GM21360 (cell line): Measurements from ENCODE around the gene USP47.
A peak's percentile ranks its signal among the peaks of the same experiment; 100 is the strongest.
"Not testable (repeated sequence)": the region's sequence is repeated elsewhere in the genome, so short reads cannot be mapped to it uniquely, and the experiment has no call there.

ENCODE experiments used
- ATAC-seq: cut with Tn5 transposase; IDR thresholded peaks from one replicate; pipeline ENCODE4 v1.9.1; 2021; ENCODE audit warnings: mild to moderate bottlenecking, moderate library complexity; ENCODE audit not compliant: unreplicated experiment

The USP47 gene

DNA sequence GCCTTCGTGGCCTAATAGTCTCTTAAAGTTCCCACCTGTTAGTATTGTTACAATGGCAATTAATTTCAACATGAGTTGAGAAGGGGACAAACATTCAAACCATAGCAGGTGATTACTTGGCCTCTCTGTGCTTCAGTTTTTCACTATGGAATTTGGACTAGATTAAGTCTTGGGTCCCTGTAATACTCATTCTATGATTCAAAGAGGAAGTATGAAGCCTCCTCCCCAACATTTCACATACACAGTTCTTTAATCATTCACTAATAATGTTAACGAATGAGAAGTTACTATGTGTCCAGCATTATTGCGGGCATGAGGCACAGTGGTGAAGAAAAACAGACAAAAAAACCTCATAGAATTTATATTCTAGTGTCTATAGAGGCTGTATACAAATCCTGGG lies 19.9 kb upstream of the USP47 start:
- ATAC-seq, result no peak

DNA sequence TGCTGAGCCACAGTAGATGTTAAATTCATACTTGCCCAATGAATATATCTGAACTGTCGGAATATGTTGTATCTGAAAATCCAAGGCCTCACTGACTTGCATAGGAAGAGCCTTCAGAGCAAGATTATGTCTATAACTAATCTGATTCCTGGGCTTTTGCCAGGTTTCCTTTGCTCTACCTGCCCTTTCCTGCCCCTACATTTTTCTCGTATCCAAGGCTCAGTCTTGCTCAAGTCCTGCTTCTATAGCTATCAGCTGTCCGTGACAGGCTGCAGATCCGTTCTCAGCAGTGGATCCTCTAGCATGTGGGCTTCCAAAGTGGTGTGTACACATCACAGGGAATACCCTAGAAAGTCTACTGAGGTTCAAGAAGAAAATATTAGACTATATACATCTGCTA lies 18.8 kb upstream of the USP47 start:
- ATAC-seq, result no peak

DNA sequence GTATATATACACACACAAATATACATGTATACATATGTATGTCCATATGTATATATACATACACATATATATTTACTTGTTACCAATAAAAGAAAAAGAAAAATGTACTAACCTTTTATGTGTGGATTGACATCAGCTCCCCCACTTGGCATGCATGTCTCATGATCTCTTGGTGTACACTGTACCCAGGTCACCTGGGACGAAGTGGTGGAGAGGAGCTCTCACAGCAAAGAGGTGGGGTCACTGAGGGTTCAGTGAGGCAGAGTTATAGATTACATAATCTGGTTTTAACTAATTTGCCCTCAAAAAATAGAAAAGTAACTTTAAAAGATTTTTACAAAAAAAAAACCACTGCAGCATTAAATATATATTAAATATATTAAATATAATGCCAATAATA lies 15.5 kb upstream of the USP47 start:
- no peak for ATAC-seq

DNA sequence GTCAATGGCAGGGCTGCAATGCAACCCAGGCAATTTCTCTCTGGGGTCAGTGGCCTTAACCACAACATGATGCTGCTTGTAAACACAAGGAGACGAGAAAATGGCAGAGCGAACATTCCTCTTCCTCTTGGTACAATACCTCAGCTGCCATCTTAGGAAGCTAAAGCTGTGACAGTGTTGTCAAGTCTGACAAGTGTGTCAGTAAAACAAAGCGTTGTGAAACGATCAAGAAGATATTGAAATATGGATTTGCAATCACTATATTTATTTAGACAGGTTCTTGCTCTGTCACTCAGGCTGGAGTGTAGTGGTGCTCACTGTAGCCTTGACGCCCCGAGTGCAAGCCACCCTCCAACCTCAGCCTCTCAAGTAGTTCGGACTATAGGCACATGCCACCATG lies 14.5 kb upstream of the USP47 start:
- no peak for ATAC-seq

DNA sequence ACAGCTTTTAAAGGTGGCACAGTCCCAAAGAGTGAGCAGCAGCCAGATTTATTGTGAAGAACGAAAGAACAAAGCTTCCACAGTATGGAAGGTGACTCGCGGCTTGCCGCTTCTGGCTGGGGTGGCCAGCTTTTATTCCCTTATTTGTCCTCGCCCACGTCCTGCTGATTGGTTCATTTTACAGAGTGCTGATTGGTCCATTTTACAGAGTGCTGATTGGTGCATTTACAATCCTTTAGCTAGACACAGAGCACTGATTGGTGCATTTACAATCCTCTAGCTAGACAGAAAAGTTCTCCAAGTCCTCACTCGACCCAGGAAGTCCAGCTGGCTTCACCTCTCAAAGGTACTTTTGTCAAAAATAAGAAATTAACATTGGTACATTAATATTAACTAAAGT lies 10.4 kb upstream of the USP47 start:
- ATAC-seq, result not testable (repeated sequence)

DNA sequence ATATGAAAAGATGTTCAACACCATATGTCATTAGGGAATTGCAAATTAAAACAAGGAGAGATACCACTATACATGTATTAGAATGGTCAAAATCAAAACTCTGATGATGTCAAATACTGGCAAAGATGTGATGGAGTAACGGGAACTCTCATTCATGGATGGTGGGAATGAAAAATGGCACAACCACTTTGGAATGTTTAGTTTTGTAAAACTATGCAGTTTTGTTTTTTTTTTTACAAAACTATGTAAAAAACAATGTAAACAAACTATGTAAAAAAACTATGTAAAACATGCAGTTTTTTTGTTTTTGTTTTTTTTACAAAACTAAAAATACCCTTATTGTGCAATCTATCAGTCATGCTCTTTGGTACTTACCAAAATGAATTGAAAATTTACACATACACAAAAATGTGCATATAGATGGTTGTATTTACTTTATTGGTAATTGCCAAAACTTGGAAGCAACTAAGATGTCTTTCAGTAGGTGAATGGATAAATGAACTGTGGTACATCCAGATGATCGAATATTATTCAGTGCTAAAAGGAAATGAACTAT lies 5.0 kb upstream of the USP47 start:
- ATAC-seq, result no peak

DNA sequence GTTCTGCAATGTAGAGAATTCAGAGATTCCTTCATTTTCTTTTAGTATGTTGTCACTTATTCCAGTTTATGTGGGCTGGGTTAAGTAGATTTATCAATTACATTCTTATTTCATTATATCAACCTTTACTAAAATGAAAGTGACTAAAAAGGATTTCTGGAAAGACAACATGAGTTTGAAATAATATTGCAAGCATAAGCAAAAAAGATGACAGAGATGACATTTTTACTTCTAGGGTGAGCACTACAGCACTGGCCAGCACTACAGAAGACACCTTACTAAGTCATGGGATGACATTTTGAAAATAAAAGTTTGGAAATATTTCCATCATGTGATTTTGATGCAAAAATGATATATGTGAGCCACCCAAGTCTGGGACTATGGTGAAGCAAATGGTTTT lies 2.1 kb upstream of the USP47 start:
- ATAC-seq, result no peak

DNA sequence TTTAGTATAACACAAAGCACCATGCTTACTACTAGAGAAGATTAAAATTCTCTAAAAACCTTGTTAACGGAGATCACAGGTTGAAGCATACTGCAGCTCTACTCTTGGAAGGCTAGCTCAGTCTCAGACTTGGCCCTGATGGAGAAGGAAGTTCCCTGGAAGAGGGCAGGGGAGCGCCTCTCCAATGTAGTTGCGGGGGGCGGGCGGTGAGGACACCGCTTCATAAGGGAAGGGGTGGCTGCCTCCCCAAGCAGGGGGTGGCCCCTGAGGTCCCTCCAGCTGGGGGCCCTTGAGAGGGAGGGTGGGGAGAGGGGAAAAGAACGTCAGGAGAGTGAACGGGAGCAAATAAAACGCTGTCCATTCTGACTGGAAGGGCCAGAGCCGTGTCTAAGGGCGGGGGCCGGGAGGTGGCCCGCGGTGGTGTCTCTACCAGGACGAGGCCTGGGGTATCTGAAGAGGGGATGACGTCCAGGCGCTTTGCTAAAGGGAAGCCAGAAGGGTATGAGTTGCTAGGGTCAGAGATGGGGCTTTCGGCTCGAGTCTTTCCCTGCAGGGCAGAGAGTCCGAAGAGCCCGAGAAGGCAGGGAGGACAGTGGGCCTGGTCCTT lies 553 bp upstream of the USP47 start:
- peak; percentile 19 for ATAC-seq

DNA sequence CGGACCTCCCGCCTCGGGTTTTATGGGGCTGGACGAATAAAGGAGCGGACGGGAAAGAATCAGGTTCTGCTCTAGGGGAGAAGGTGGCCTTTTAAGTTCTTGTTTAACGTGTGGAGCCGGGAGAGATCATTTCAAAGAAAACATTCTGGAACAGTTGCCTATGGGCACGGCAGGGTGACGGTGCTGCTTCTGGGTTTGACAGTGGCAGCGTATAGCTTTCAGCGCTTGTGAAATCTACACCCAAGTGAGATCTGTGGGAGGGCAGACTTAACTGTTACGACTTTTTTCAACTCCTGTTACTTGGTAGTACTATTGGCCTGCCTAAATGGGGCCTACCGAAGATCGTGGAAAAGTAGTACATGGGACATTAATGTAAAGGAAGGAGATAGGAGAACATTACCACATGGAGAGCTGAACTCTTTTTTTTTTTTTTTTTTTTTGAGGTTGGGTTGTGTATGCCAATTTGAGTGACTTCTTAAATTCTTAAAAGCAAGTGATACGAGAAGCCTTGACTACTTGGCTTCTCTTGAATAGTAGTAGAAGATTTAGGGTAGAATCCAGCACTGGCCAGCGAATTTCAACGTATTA lies 743 bp downstream of the USP47 start:
- peak; percentile 53 for ATAC-seq

DNA sequence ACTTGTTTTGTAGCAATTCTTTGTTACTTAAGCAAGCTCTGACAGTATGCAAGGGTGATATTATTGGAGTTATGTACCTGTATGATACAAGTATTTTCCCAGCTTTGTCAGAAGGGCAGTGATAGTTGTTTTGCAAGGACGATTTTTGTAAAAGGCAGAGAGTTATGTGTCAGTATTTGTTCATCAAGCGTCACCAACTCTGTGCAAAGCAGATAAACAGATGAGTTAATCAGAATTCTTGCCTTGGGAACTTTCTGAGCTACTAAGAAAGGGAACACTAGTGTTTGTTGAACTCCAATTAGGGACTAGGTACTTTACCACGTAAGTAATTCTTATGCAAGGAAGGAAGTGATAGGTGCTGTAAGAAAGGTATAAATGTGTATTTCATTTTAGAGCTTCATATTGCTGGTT lies 1.4 kb downstream of the USP47 start:
- no peak for ATAC-seq

DNA sequence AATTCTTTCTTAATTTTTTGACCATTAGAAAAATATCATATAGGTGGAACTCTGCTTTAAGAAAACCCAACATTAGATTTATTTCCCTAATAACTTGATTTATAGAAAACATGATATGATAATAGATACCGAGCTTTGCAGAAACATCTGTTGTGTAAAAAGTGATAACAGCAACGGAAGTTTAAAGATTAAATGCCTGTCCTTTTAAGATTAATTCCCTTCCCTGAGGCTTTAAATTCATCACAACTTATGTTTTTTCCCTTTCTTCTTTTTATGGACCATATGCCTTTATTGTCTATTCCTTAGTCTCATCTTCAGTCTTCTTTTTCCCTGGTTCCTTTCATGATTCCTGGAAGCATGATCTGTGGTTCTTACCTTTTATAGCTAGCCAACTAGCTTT lies 1.9 kb downstream of the USP47 start:
- no peak for ATAC-seq

DNA sequence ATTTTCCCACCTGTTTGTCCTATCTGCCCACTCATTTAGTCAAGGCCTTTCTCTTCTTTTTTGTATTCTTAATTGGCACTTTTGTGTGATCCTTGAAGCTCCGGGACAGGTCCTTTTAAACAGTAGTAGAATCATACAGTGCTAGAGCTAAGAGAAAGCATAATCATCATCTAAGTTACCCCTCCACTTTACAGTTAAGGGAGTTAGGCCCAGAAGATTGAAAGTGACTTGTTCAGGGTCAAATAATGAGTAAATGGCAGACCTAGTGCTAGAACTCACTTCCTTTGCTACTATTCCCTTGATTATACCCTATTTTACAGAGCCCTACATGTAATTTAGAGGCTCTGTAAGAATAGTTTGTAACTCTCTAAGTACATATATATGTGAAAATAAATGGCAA lies 2.5 kb downstream of the USP47 start:
- no peak for ATAC-seq

DNA sequence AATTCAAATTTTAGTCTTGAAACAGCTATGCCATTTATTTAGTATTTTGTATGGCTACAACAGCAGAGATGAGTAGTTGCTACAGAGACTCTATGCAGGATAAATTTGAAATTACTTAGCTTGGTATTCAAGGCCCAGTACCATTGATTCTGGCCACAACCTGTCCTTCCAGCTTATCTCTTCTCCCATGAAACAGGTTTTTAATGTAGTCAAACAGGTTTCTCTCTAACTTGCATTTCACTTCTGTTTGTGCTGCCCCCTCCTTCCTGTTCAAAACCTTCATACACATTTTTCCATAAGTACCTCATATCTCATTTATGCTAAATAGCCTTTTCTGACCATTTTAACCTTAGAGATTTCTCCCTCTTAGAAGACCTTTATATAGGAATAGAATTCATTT lies 3.3 kb downstream of the USP47 start:
- ATAC-seq, result no peak

DNA sequence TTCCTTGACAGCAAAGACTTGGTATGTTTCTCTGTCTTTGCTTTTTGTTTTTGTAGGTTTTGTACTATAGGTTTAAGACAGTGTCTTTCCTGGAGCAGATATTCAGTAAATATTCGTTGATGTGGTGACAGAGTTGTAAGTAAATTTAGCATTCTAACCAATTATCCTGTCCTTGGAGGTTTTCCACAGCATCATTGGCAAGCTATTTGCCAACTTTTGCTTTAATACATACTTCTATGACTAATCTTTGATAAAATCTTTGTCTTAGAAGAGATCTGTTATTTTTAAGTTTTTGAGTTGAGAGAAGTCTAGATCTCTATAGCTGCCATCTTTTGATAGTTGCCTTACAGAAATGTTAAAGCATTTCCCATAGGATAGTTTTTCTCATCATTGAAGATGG lies 3.8 kb downstream of the USP47 start:
- no peak for ATAC-seq

DNA sequence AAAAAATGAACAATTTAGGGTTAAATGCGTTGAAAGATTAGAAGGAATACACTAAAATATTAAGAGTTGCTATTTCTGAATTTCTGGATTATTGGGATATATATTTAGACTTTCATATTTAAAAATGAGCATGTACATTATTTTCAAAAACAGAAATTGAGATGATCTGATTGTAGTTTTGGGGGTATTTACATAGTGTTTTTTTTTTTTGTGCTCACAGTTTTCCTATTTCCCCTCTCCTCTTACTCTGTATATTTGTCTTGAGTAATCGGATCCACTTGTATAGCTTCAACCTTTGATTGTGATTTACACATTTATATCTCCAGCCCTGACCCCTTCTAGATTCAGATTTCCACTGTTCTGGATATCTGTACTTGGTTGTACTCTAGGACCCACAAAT lies 5.3 kb downstream of the USP47 start:
- ATAC-seq, result no peak

DNA sequence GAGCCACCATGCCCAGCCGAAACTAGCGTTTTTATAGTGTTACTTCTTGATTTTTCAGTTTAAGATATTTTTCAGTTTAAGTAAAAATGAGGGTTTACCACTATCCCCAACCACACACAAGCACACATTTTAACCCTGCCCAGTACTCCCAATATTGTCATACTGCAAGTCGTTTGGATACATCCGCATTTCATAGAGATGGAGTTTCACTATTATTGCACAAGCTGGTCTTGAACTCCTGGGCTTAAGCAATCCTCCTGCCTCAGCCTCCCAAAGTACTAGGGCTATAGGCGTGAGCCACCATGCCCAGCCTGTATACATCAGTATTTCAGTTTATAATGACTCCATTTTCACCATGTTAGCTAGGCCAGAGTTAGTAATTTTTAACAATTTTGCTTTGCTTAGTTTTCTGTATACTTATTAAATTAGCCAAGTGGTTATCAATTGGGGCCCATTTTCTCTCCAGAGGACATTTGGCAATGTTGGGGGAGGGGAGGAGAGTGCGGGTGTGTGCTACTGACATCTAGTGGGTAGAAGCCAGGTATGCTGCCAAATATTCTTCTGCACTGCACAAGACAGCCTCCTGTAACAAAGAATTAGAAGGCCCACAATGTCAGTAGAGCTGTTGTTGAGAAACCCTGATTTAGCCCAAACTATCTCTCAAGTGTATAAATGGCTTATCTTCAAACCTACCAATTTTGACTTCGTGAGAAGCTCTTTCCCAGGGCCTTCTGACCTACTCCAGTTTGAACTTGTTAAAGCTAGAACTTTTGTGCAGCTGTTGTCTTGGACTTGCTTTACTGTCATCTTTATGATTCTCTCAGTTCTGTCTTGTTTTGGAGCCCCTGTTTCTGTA lies 7.3 kb downstream of the USP47 start:
- ATAC-seq, result peak; percentile 67

DNA sequence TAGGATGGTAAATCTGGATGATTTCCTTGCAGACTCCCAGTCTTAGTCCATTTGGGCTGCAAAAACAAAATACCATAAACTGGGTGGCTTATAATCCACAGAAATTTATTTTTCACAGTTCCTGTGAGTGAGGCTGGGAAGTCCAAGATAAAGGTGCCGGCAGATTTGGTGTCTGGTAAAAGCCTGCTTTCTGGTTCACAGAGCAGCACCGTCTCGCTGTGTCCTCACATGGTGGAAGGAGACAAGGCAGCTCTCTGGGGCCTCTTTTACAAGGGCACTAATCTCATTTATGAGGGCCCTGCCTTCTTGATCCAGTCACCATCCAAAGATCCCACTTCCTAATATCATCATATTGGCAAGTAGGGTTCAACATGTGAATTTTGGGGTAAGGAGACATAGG lies 8.9 kb downstream of the USP47 start:
- no peak for ATAC-seq

DNA sequence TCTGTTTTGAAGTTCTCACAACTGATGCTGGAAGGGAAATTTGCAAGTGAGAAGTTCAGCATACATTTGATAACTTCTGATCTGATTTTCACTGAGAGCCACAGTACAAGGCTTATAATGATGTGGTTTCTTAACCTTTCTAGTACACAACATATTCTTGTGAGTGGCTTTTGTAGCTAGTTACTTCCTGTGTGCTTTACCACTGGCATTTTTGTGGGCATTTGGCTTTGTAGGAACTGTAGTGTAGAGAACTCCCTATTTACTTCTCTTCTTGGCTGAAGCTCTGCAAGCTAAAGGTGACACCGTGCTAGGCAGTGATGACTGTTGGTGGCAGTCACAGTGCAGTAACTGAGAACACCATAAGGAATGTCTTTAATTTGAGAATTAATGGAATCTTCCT lies 14.9 kb downstream of the USP47 start:
- ATAC-seq, result peak; percentile 51

DNA sequence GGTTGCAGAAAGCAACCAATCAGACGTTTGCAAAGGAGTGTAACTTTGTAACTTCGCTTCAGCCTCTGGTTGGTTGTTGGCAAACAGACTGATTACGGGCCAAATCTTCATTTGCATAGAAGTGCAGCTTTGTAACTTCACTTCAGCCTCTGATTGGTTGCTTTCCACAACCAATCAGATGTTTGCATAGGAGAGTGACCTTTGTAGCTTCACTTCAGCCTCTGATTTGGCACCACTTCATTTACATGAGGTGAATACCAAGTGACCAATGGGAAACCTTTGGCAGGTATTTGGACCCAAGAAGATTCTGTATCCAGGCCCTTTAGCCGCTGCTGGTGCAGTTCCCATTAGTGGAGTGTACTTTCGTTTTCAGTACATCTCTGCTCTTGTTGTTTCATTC lies 16.0 kb downstream of the USP47 start:
- no peak for ATAC-seq

DNA sequence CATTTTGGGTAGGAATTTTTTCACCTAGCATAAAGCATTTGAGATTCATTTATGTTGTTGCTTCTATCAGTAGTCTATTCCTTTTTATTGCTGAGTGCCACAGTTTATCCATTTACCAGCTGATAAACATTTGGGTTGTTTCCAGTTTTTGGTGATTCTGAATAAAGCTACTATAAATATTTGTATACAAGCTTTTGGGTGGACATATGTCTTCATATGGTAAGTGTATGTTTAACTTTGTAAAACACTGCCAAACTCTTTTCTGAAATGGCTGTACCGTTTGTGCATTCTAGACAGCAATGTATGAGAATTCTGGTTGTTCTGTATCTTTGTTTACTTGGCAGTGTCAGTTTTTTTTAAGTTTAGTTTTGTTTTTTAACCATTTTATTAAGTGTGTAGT lies 16.9 kb downstream of the USP47 start:
- ATAC-seq, result no peak

DNA sequence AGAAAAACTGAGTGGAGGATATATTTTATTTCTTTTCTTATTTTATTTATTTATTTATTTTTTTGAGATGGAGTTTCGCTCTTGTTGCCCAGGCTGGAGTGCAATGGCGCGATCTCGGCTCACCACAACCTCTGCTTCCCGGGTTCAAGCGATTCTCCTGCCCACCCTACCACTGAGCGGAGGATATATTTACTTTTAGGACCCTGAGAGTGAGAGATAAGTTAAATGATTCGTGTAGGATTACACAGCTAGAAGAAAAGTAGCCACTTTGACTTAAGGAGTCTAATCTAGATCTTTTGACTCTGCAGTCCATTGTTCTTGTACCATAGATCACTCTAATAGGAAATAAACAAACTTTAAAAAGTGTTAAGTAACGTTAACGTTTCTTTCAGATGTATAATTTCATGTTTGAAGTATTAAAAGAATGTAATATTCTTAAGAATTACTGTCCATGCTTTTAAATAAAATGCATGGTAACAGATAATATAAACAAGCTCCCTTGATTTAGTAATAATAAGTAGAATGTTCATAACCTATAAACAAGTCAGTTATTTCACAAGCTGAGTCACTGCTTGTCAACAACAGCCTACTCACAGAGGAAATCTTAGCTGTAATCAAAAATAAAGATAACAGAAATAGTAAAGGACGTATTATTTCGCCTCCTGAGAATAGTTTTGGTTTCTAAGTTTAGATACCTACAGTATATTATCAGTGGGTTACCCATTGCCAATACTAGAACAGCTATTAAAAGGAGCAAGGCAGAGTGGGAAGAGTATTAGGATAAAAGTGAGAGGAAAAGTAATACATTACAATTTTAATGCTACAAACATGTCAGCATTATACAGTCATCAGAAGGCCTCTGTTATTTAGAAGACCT lies 18.6 kb downstream of the USP47 start:
- ATAC-seq, result no peak
